ENCODE data around the gene ZNF804B. TPM values are rescaled to one million over a fixed set of nuclear protein-coding genes. Genes with fewer than 3 reads are reported as not detected.
"Not testable (repeated sequence)": the region's sequence is repeated elsewhere in the genome, so short reads cannot be mapped to it uniquely, and the experiment has no call there.

ZNF804B gene
- total RNA-seq, 4 donors from 2014 or later, result not detected

GRCh38 chr7:89182116-89182515 lies 422.6 kb downstream of the ZNF804B start:
- intact Hi-C loops (cut with DNase I), result no loop called here
- H3K36me3 ChIP-seq, result no peaks in the 10 kb centered on the region
- no peak overlapping the region for H3K4me3 ChIP-seq
- H3K27ac ChIP-seq, result no peak overlapping the region
- TF ChIP-seq POLR2A (IDR thresholded peaks at IDR 0.05), result no peak
- no peak for TF ChIP-seq CTCF (IDR thresholded peaks at IDR 0.05)
- H3K4me1 ChIP-seq, result no peaks in the 10 kb centered on the region
- DNase-seq, result no peak
- 82 to 90% methylated on average over 2 of the region's 2 CpGs for WGBS, 2 donors
- H3K27me3 ChIP-seq, result no peaks in the 10 kb centered on the region
- peaks cover 0 to 8% (median 0%) of the 10 kb centered on the region in 3 donors for H3K9me3 ChIP-seq

GRCh38 chr7:89183712-89184111 lies 424.2 kb downstream of the ZNF804B start:
- no peaks in the 10 kb centered on the region for H3K27me3 ChIP-seq
- TF ChIP-seq POLR2A (IDR thresholded peaks at IDR 0.05) (no peak), CTCF (IDR thresholded peaks at IDR 0.05) (no peak)
- no peak for DNase-seq
- peaks cover 0 to 8% (median 0%) of the 10 kb centered on the region in 3 donors for H3K9me3 ChIP-seq
- H3K36me3 ChIP-seq, result no peaks in the 10 kb centered on the region
- intact Hi-C loops (cut with DNase I), result no loop called here
- WGBS, 2 donors, result 29 to 46% methylated on average over 5 of the region's 5 CpGs
- no peaks in the 10 kb centered on the region for H3K4me1 ChIP-seq
- H3K27ac ChIP-seq, result no peak overlapping the region
- no peak overlapping the region for H3K4me3 ChIP-seq

GRCh38 chr7:89200758-89201157 lies 441.3 kb downstream of the ZNF804B start:
- Histone ChIP-seq H3K27ac (no peak overlapping the region), H3K4me3 (no peak overlapping the region), H3K36me3 (no peaks in the 10 kb centered on the region), H3K4me1 (no peaks in the 10 kb centered on the region), H3K9me3 (no peaks in the 10 kb centered on the region), H3K27me3 (no peaks in the 10 kb centered on the region)
- no peak for DNase-seq
- TF ChIP-seq POLR2A (IDR thresholded peaks at IDR 0.05), result no peak
- no peak for TF ChIP-seq CTCF (IDR thresholded peaks at IDR 0.05)
- WGBS, 2 donors, result 54 to 75% methylated on average over 2 of the region's 2 CpGs
- intact Hi-C loops (cut with DNase I), result no loop called here

- H3K9me3 ChIP-seq, result peaks cover 0 to 7% (median 0%) of the 10 kb centered on the region in 3 donors
- intact Hi-C loops (cut with DNase I), result no loop called here
- no peaks in the 10 kb centered on the region for H3K36me3 ChIP-seq
- no peak for TF ChIP-seq POLR2A (IDR thresholded peaks at IDR 0.05)
- no peak for TF ChIP-seq CTCF (IDR thresholded peaks at IDR 0.05)
- H3K4me1 ChIP-seq, result no peaks in the 10 kb centered on the region
- WGBS, 2 donors, result 29% methylated on average over 2 of the region's 2 CpGs
- no peak overlapping the region for H3K27ac ChIP-seq
- no peaks in the 10 kb centered on the region for H3K27me3 ChIP-seq
- no peak overlapping the region for H3K4me3 ChIP-seq
- DNase-seq, result no peak
Observed at GRCh38 chr7:89223900-89224395, 464.4 kb downstream of the ZNF804B start.

- H3K27ac ChIP-seq; H3K9me3 ChIP-seq; H3K27me3 ChIP-seq; intact Hi-C loops (cut with DNase I); H3K36me3 ChIP-seq; DNase-seq; H3K4me3 ChIP-seq; H3K4me1 ChIP-seq: not testable (repeated sequence)
- 92% methylated on average over 8 of the region's 31 CpGs; no CpG with 5 or more reads in 1 of the 2 donors for WGBS, 2 donors
Observed at GRCh38 chr7:89228688-89229171, 469.2 kb downstream of the ZNF804B start.

GRCh38 chr7:89238156-89238555 lies 478.7 kb downstream of the ZNF804B start:
- Histone ChIP-seq H3K27me3 (no peaks in the 10 kb centered on the region), H3K9me3 (no peaks in the 10 kb centered on the region), H3K27ac (no peak overlapping the region), H3K36me3 (no peaks in the 10 kb centered on the region), H3K4me3 (no peak overlapping the region), H3K4me1 (no peaks in the 10 kb centered on the region)
- DNase-seq, result no peak
- TF ChIP-seq CTCF (IDR thresholded peaks at IDR 0.05), result no peak
- TF ChIP-seq POLR2A (IDR thresholded peaks at IDR 0.05), result no peak
- intact Hi-C loops (cut with DNase I), result no loop called here

Data from esophagus squamous epithelium (tissue), 5 donors.